ENCODE data around the gene PLCB1. TPM values are rescaled to one million over a fixed set of nuclear protein-coding genes. Genes with fewer than 3 reads are reported as not detected.
A peak's percentile ranks its signal among the peaks of the same experiment; 100 is the strongest.

PLCB1 gene
- total and polyA plus RNA-seq, 2 of the 4 experiments (the other 2 are of a cell fraction): 5.6 to 16.1 TPM

DNA sequence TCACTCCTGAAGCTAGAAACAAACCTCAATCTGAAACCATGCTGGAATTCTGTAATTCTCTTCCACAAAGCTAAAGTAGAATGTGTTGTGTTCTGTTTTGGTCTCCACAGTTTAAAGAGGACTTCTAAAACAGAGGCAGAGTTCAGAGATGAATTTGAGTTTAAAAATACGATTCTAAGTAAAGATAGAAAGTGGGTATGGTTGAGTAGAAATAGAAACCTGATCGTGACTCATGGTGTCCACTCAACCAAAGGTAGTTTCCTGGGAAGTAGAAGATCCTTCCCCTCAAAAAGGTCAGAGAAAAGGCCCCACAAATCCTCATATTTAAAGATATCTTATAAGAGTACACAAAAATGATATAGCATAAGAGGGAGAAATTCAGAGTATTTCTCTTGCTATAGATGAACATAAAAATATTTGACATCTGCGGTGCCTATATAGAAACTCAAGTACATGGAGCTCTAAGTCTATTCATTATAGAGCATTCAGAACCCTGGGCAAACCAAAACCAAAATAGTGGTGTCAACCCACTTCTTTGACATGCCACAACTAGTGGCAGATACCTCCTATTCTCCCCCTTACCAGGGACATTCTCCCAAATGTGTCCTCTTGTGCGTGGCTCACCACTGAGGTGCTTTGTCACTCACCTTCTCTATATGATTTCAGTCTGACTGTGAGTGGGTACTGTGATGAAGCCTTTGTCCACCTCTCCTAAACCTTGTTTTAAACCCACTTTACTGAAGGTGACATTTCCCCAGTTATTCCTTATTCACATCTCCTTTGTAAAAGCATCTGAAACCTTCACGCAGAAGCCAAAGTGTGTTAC lies 84.5 kb downstream of the PLCB1 start (continued):
- TF ChIP-seq, protein P1, sequence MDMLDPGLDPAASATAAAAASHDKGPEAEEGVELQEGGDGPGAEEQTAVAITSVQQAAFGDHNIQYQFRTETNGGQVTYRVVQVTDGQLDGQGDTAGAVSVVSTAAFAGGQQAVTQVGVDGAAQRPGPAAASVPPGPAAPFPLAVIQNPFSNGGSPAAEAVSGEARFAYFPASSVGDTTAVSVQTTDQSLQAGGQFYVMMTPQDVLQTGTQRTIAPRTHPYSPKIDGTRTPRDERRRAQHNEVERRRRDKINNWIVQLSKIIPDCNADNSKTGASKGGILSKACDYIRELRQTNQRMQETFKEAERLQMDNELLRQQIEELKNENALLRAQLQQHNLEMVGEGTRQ (IDR thresholded peaks at IDR 0.05; ENCODE audit: low read depth, low read length): no peak

- POLR2A ChIA-PET (ENCODE audit: unreplicated experiment): no interaction called here
- no peak overlapping the region for H3K14ac ChIP-seq (replicated peaks; ENCODE audit: low read depth, low read length)
- peak overlapping the region; percentile 45 to 51; a peak in 2 of 4 replicates for H4K8ac ChIP-seq (ENCODE audit: low read depth in 2 of 2, low read length in 2 of 2)
- no peaks in the 10 kb centered on the region for H3K9me3 ChIP-seq (ENCODE audit: control insufficient read depth, insufficient read depth, low read length)
- H4K91ac ChIP-seq (ENCODE audit: insufficient read depth, low read depth, low read length): no peak overlapping the region
- dilution Hi-C loops (cut with HindIII; ENCODE audit: low sequenced_read_pairs, unreplicated experiment): no loop called here
- no peaks in the 10 kb centered on the region; the same call in 1 of the 2 replicates for H3K9me1 ChIP-seq (ENCODE audit: insufficient read depth, low read length)
- H3K27ac ChIP-seq (ENCODE audit: insufficient read depth, low read length): no peak overlapping the region
- no peak overlapping the region for H3K56ac ChIP-seq (ENCODE audit: extremely low read depth, insufficient read depth, low read length)
- H3K9ac ChIP-seq (ENCODE audit: low read depth, low read length): no peak overlapping the region
- peak overlapping the region; percentile 35; the same call in 1 of the 2 replicates for H3K4me2 ChIP-seq (ENCODE audit: low read depth, low read length)
- H2BK15ac ChIP-seq (ENCODE audit: low read depth, low read length): no peak overlapping the region; the same call in 2 of the 3 replicates
- peak overlapping the region; percentile 90; the same call in 1 of the 2 replicates for H2BK120ac ChIP-seq (ENCODE audit: low read depth, low read length)
- no TSS peak for BruUV-seq (replicated peaks)
- H3K4me3 ChIP-seq (ENCODE audit: insufficient read depth, low read depth, low read length): no peak overlapping the region
- DNase-seq (peak; percentile 87), ATAC-seq (ENCODE audit: low read depth) (peak; percentile 55)
- in situ Hi-C loops (cut with MboI; ENCODE audit: low sequenced_read_pairs): no loop called here
- H2BK20ac ChIP-seq (ENCODE audit: low read depth, low read length): peak overlapping the region; percentile 87; the same call in 1 of the 2 replicates
- no peak overlapping the region for H2AK5ac ChIP-seq (ENCODE audit: low read depth, low read length)
- peak overlapping the region; percentile 20; the same call in 1 of the 2 replicates for H3K18ac ChIP-seq (ENCODE audit: low read depth, low read length)
- TF ChIP-seq MAZ (IDR thresholded peaks at IDR 0.05; ENCODE audit: borderline replicate concordance, low read depth, low read length) (no peak), MAFK (IDR thresholded peaks at IDR 0.05; ENCODE audit: low read depth, low read length) (no peak), ELK1 (IDR thresholded peaks at IDR 0.05; ENCODE audit: borderline replicate concordance, low read depth, low read length) (no peak), FOS (IDR thresholded peaks at IDR 0.05; ENCODE audit: low read depth, low read length) (no peak), RFX5 (IDR thresholded peaks at IDR 0.05; ENCODE audit: low read depth, low read length) (no peak)
- peak overlapping the region; percentile 14; the same call in 1 of the 2 replicates for H3K4ac ChIP-seq (ENCODE audit: low read depth, low read length)
- H2AFZ ChIP-seq (replicated peaks; ENCODE audit: low read length, poor library complexity): no peak overlapping the region
- CTCF ChIA-PET: no interaction called here
- intact Hi-C loops (cut with micrococcal nuclease): no loop called here
- peaks cover 20 to 38% of the 10 kb centered on the region in 2 experiments for H3K79me1 ChIP-seq (ENCODE audit: low read depth in 1 of 2, low read length in 2 of 2)
- H3K23ac ChIP-seq (ENCODE audit: low read depth, low read length): peak overlapping the region; percentile 2; the same call in 1 of the 2 replicates
- no peak overlapping the region for H2AK9ac ChIP-seq (replicated peaks; ENCODE audit: low read depth, low read length, poor library complexity)
- H3K27me3 ChIP-seq (ENCODE audit: control insufficient read depth, insufficient read depth, low read length): no peaks in the 10 kb centered on the region
- H3K36me3 ChIP-seq (ENCODE audit: control insufficient read depth, insufficient read depth, low read length): no peaks in the 10 kb centered on the region
- H4K20me1 ChIP-seq (ENCODE audit: insufficient read depth, low read length): no peaks in the 10 kb centered on the region
- no peak overlapping the region for H4K5ac ChIP-seq (ENCODE audit: low read depth, low read length)
- peaks cover 18% of the 10 kb centered on the region for H3K4me1 ChIP-seq (ENCODE audit: control insufficient read depth, insufficient read depth, low read length)
- H2BK5ac ChIP-seq (ENCODE audit: low read depth, low read length, poor library complexity, severe bottlenecking): peak overlapping the region; percentile 82
Observed at GRCh38 chr20:8218861-8219260, 86.8 kb downstream of the PLCB1 start.
